ENCODE data around the gene TGFB2.

Gene TGFB2

GRCh38 chr1:218467101-218468072, 122.3 kb downstream of the TGFB2 start:
- no peak for DNase-seq

GRCh38 chr1:218468711-218469110, 123.6 kb downstream of the TGFB2 start:
- no peak for DNase-seq

- DNase-seq, result no peak
Measured at GRCh38 chr1:218472885-218473284, 127.7 kb downstream of the TGFB2 start.

DNA sequence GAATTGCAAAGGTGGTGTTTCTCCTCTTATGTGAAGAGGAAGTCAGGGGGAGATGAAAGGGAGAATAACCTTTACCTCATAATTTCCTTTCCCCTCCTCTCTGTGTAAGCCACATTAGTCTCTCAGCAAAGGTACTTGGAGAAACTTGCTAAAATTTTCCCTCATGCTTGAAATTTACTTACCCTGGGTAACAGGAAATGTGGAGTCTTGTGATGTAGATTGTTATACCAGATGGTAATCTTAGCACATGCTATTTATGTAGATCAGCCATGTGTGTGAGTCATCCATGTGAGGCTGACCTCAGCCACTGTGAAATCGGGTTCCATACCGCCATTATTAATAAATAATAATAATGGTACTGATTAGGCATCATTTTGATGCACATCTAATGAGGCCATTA, 128.4 kb downstream of the TGFB2 start:
- DNase-seq, result no peak

- no peak for DNase-seq
Measured at GRCh38 chr1:218474128-218474527, 129.0 kb downstream of the TGFB2 start.

- no peak for DNase-seq
Measured at GRCh38 chr1:218475275-218475674, 130.1 kb downstream of the TGFB2 start.

DNA sequence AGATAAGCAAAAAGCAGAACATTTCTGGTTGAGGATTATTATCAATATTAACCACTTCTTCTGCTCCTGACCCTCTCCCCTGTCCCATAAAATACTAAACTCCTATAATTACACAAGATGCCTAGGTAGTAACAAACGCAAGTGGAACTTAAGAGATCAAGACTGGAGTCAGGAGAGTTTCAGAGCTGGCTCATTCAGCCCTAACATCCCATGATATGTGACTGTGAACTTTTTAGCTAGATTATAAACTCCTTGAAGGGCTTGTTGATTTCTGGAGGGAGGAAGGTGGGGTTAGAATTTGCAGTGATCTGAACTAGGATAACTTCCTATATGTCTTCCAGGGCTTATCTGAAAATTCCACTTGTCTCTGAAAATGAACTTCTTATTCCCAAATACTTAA, 130.6 kb downstream of the TGFB2 start:
- DNase-seq, result no peak

DNA sequence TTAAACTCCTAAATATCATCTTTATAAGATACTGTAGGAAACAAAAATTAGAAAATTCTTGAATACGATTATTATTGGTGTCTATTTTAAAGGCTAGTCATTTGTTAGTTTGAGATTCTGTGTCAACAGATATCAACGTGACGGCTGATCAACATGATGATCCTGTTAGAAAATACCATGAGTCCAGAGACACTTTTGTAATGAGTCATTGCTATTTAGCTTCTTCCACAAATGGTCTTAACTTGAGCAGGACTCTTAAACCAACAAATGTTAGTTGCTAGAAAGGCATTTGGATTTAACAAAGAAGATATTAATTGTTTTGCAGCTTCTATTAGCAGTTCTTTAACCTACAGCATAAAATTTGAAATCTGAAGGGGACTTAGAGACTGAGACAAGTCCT, 131.2 kb downstream of the TGFB2 start:
- DNase-seq, result no peak

- no peak for DNase-seq
Measured at GRCh38 chr1:218478336-218478735, 133.2 kb downstream of the TGFB2 start.

- DNase-seq, result no peak
Measured at GRCh38 chr1:218479436-218480115, 134.4 kb downstream of the TGFB2 start.

DNA sequence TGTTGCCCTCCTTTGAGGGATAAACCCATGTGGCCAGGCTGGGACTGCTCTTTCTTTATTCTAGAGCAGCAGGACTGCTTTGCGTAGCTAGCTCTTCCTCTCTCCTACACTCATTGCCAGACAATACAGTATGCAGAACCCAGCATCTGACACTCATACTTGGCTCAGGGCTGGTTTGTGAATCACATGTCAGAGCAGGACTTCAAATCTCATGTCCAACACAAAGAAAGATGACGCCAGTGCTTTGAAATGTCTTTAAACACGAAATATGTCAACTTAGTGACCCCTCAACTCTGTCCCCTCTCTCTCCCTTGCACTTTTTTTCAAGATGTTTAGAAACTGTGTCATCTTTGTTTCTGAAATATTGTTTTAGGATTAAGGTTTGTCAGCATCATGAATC, 135.0 kb downstream of the TGFB2 start:
- DNase-seq, result no peak

DNA sequence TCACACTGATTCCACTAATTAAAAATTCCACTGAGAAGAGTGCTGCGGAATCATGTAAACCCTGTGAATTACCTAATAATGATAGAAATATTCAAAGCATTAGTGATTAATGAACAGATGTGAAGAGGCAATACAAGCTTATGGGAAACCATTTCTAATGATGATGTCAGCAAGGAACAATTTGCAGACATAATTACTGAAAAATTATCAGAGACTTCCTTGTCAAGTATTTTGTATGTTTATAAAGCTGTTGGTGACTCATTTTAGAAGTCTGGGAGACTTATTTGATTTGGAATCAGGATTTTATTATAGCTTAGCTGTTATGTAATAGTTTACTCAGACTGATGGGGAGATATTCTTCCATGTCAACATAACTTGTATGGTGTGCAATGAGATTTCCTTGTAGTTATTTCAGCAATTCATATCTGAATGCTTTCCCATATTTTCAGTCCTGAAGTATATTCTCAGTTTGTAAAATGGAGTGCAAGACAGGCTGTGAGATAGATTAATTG, 135.5 kb downstream of the TGFB2 start:
- DNase-seq, result no peak

- no peak for DNase-seq
Measured at GRCh38 chr1:218481116-218481775, 136.1 kb downstream of the TGFB2 start.

DNA sequence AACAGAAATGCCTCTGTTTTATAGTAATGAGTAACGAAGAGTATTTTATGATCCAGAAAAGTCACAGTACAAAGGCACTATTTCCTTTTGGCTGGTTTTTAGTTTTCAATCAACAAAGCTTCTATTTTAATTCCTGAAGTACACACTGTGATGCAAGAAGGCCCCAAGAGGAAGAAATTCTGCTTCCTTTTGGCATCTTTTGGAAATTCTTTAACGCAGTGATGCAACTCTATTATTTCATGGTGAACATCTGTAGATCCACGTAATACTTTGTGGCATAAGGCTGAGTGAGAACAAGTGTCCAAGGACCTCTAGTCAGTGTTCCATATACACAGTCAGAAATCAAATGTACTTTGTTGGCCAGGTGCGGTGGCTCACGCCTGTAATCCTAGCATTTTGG, 137.5 kb downstream of the TGFB2 start:
- no peak for DNase-seq

DNA sequence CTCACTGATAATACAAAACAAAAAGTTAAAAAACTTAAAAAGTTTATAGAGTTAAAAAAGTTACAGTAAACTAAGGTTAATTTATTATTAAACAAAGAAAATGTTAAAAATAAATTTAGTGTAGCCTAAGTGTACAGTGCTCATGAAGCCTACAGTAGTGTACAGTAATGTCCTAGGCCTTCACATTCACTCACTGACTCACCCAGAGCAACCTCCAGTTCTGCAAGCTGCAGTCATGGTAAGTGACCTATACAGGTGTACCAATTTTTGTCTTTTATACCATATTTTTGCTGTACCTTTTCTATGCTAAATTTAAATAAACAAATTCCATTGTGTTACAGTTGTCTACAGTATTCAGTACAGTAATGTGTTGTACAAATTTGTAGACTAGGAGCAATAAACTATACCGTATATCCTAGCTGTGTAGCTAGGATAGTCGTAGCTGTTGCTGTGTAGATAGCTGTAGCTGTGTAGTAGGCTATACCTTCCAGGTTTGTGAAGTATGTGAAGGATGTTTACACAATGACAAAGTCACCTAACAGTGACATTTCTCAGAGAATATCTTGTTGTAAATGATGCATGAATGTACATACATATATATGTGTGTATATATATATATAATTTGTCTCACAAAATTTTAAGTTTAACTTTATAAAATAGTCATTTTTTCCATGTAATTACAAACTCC, 140.2 kb downstream of the TGFB2 start:
- DNase-seq, result no peak

GRCh38 chr1:218488531-218488930, 143.4 kb downstream of the TGFB2 start:
- no peak for DNase-seq

DNA sequence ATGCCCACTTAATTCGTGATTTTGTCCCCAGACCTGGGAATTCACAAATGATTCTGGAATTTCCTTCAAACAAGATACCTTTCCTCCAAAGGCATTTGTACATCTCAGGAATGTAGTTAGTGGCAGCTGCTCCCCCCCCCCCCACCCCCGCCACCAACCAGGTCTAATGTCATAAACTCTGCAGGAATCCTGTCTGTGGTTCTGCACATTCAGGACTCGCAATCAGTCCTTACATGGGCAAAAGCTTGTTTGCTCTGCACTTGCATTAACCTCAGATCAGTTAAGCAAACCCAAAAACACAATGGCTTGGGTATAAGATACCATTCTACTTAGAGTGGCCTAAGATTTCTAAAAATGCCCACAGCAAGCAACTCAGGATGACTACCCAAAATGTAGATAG, 143.8 kb downstream of the TGFB2 start:
- no peak for DNase-seq

DNA sequence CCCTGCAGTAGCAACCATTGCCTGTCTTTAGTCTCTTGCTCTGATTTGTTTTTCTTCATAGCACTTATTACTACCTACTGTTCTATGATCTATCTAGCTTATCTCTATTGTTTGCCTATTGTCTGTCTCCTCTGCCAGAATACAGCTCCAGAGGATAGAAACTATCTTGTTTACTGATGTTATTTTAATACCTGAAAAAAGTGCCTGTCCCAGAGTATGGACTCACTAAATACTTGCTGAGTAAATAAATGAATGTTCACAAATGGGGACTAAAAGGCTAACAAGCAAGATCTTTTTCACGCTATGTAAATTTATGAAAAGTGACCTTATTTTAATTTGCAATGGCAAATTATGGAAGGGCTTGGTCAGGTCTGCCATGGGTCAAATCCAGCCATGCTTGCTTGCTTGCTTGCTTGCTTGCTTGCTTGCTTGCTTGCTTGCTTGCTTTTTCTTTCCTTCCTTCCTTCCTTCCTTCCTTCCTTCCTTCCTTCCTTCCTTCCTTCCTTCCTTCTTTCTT, 145.3 kb downstream of the TGFB2 start:
- DNase-seq, result no peak

GRCh38 chr1:218492874-218493273, 147.7 kb downstream of the TGFB2 start:
- DNase-seq, result no peak

DNA sequence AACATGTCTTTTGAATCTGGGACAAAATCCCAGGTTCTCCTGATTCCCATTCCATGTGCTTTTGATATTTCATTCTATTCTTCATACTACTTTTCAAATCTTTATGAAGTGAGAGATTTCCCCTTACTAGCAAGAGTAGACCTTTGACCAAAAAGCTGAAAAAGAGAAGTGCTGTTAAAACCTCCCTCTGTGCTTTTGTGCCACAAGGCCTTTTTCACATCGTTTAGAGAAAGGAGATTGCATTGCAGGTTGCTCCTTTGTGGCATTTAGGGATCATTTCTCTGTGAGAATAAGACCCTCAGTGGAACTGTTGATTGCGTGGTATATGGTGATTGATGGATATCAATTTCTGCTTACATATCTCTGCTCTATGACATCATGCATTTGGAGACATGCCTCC, 148.8 kb downstream of the TGFB2 start:
- DNase-seq, result no peak

Measured in NCI-H748 treated with DMSO at 0.1 percent for 48 hours (cell line).